Suprapubic skin (tissue), 4 donors: ENCODE measurements around the gene WNT9A. TPM values are rescaled to one million over a fixed set of nuclear protein-coding genes. Genes with fewer than 3 reads are reported as not detected.
"Not testable (repeated sequence)": the region's sequence is repeated elsewhere in the genome, so short reads cannot be mapped to it uniquely, and the experiment has no call there.

Experiments
- DNase-seq, 2 donors: peaks; one replicate each; pipeline ENCODE4 v3.0.0-alpha.2; 2019; ENCODE audit warnings: low spot score in 2 of 2
- H3K27ac ChIP-seq: fragments of 200-600 bp; sonication (generic); one replicate; pipeline ENCODE4 v1.5.1; 2019
- H3K27me3 ChIP-seq: fragments of 200-600 bp; sonication (generic); one replicate; pipeline ENCODE4 v1.5.1; 2019
- H3K36me3 ChIP-seq: fragments of 200-600 bp; sonication (generic); one replicate; pipeline ENCODE4 v1.5.1; 2019
- H3K4me1 ChIP-seq: fragments of 200-600 bp; sonication (generic); one replicate; pipeline ENCODE4 v1.5.1; 2019
- H3K4me3 ChIP-seq: fragments of 200-600 bp; sonication (generic); one replicate; pipeline ENCODE4 v1.5.1; 2019; ENCODE audit warnings: mild to moderate bottlenecking
- H3K9me3 ChIP-seq: fragments of 200-600 bp; sonication (generic); one replicate; pipeline ENCODE4 v1.5.1; 2019
- CTCF ChIP-seq, 2 donors: fragments of 200-600 bp in 1 of 2; fragments of 450-650 bp in 1 of 2; sonication (generic) in 1 of 2; IDR thresholded peaks; one replicate each; pipeline ENCODE4 v1.5.1; 2016 to 2019; ENCODE audit warnings: antibody characterized with exemption in 2 of 2, mild to moderate bottlenecking in 1 of 2, moderate library complexity in 1 of 2
- EP300 ChIP-seq: sonication (generic); formaldehyde crosslinking; IDR thresholded peaks from one replicate; pipeline ENCODE4 v1.6.1; 2017; ENCODE audit warnings: antibody characterized with exemption
- POLR2A ChIP-seq, 2 donors: fragments of 450-650 bp; IDR thresholded peaks; one replicate each; pipeline ENCODE4 v1.6.1; 2017; ENCODE audit warnings: antibody characterized with exemption in 2 of 2, mild to moderate bottlenecking in 2 of 2, moderate library complexity in 2 of 2
- POLR2AphosphoS5 ChIP-seq, 3 donors: sonication (generic); formaldehyde crosslinking; IDR thresholded peaks; one replicate each; pipeline ENCODE4 v1.6.1; 2017; ENCODE audit warnings: antibody characterized with exemption in 3 of 3
- WGBS: methylation state at CpG from one replicate; pipeline ENCODE4 v1.1.5; 2018; 5-methylcytosine and 5-hydroxymethylcytosine counted together
- total RNA-seq, 4 donors: library from RNA; depleted of rRNA; stranded (reverse); fragments of >200 nt; gene quantifications; one replicate each; pipeline ENCODE4 v1.1.0, GENCODE V29; 2016

The WNT9A gene
- total RNA-seq, 4 donors from 2014 or later, result 0.85 to 2.6 (median 1.1) TPM

- Histone ChIP-seq H3K4me1 (peaks cover 21% of the 10 kb centered on the region), H3K27me3 (no peaks in the 10 kb centered on the region), H3K27ac (no peak overlapping the region), H3K36me3 (no peaks in the 10 kb centered on the region), H3K4me3 (no peak overlapping the region), H3K9me3 (no peaks in the 10 kb centered on the region)
- no peak for DNase-seq
- no peak for TF ChIP-seq POLR2A (IDR thresholded peaks at IDR 0.05)
- no peak for TF ChIP-seq CTCF (IDR thresholded peaks at IDR 0.05)
- 62% methylated on average over 8 of the region's 17 CpGs for WGBS
These were observed 33.7 kb downstream of the WNT9A start for GRCh38 chr1:227913764-227914721.

- WGBS, result 46% methylated on average over 5 of the region's 5 CpGs
- H3K4me1 ChIP-seq, result peaks cover 21% of the 10 kb centered on the region
- H3K27me3 ChIP-seq, result no peaks in the 10 kb centered on the region
- H3K4me3 ChIP-seq, result no peak overlapping the region
- H3K36me3 ChIP-seq, result no peaks in the 10 kb centered on the region
- TF ChIP-seq POLR2A (IDR thresholded peaks at IDR 0.05), result no peak
- TF ChIP-seq CTCF (IDR thresholded peaks at IDR 0.05), result no peak
- no peak for TF ChIP-seq EP300
- no peak for TF ChIP-seq POLR2AphosphoS5 (IDR thresholded peaks at IDR 0.05)
- no peak overlapping the region for H3K27ac ChIP-seq
- no peaks in the 10 kb centered on the region for H3K9me3 ChIP-seq
- no peak for DNase-seq
These were observed 34.4 kb downstream of the WNT9A start for GRCh38 chr1:227913396-227913763.

GRCh38 chr1:227912866-227913265, 34.9 kb downstream of the WNT9A start:
- peaks cover 21% of the 10 kb centered on the region for H3K4me1 ChIP-seq
- WGBS, result 50% methylated on average over 14 of the region's 14 CpGs
- DNase-seq, result no peak
- H3K27me3 ChIP-seq, result no peaks in the 10 kb centered on the region
- H3K36me3 ChIP-seq, result no peaks in the 10 kb centered on the region
- no peak overlapping the region for H3K27ac ChIP-seq
- TF ChIP-seq EP300, result no peak
- TF ChIP-seq CTCF (IDR thresholded peaks at IDR 0.05), result no peak
- TF ChIP-seq POLR2AphosphoS5 (IDR thresholded peaks at IDR 0.05), result no peak
- TF ChIP-seq POLR2A (IDR thresholded peaks at IDR 0.05), result no peak
- no peak overlapping the region for H3K4me3 ChIP-seq
- H3K9me3 ChIP-seq, result no peaks in the 10 kb centered on the region

GRCh38 chr1:227911376-227911775, 36.4 kb downstream of the WNT9A start:
- no peak for DNase-seq
- peaks cover 21% of the 10 kb centered on the region for H3K4me1 ChIP-seq
- WGBS, result 83% methylated on average over 8 of the region's 8 CpGs
- no peak overlapping the region for H3K27ac ChIP-seq
- no peak overlapping the region for H3K4me3 ChIP-seq
- H3K27me3 ChIP-seq, result no peaks in the 10 kb centered on the region
- H3K9me3 ChIP-seq, result no peaks in the 10 kb centered on the region
- H3K36me3 ChIP-seq, result no peaks in the 10 kb centered on the region
- TF ChIP-seq POLR2A (IDR thresholded peaks at IDR 0.05) (no peak), CTCF (IDR thresholded peaks at IDR 0.05) (no peak), POLR2AphosphoS5 (IDR thresholded peaks at IDR 0.05) (no peak), EP300 (no peak)

GRCh38 chr1:227910511-227911153, 37.1 kb downstream of the WNT9A start:
- Histone ChIP-seq H3K36me3 (no peaks in the 10 kb centered on the region), H3K4me1 (peaks cover 17% of the 10 kb centered on the region), H3K9me3 (no peaks in the 10 kb centered on the region), H3K27me3 (no peaks in the 10 kb centered on the region), H3K27ac (no peak overlapping the region), H3K4me3 (no peak overlapping the region)
- WGBS, result 71% methylated on average over 10 of the region's 10 CpGs
- DNase-seq, result no peak
- TF ChIP-seq POLR2A (IDR thresholded peaks at IDR 0.05) (no peak), POLR2AphosphoS5 (IDR thresholded peaks at IDR 0.05) (no peak), CTCF (IDR thresholded peaks at IDR 0.05) (no peak), EP300 (no peak)

GRCh38 chr1:227909923-227910328, 37.8 kb downstream of the WNT9A start:
- not testable (repeated sequence) for H3K27me3 ChIP-seq, H3K27ac ChIP-seq, H3K4me3 ChIP-seq, DNase-seq, H3K9me3 ChIP-seq, H3K36me3 ChIP-seq
- H3K4me1 ChIP-seq, result peaks cover 10% of the 10 kb centered on the region
- 41% methylated on average over 8 of the region's 8 CpGs for WGBS
